Stimulated activated CD8-positive, alpha-beta memory T cell treated with anti-CD3 and anti-CD28 coated beads, Interleukin-4, amount 100 ng/mL, for 24 hours (primary cell): ENCODE measurements around the gene CKAP2L.

ENCODE experiments used
- DNase-seq: peaks from one replicate; pipeline ENCODE4 v3.0.0-alpha.2; 2020; ENCODE audit warnings: low read depth

CKAP2L gene

GRCh38 chr2:112764071-112765044 is at the start of gene CKAP2L:
CKAP2L (minus strand) TSS chr2:112764609; CDS start chr2:112764598, 11 bp downstream.
- peak; percentile 93 for DNase-seq

DNA sequence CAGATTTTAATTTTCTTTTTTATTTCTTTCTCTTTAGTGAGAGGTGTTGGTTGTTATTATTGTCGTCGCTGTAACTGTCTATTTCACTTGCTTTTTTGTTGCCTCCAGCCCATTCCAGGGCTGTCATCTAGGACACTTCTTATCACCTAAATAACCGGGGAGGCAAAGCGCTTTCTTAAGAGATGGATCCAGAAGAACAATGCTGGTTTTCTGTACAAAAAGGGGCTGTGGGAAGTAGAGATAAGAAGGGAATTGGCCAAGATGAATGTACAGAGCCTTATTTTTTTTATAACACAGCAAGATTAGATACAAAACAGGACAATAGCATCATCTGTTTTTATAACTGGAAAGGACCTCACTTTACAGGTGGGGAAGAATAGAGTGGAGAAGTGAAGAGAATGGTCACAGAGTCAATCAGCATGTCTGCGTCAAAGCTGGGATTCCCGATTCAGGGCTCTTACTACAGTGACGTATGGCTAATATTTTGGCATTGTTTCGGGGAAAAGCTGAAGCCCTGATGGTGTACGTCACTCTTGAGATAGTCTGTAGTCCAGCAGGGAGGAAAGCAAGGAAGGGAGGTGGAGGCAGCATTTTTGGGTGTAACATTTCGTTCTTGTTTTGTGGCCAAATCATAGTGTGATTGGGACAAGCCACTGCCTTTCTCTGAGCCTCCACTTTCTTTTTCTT is 49.0 kb upstream of the CKAP2L start:
- no peak for DNase-seq

GRCh38 chr2:112812318-112813267 is 48.2 kb upstream of the CKAP2L start:
- no peak for DNase-seq

GRCh38 chr2:112811841-112812306 is 47.5 kb upstream of the CKAP2L start:
- no peak for DNase-seq

DNA sequence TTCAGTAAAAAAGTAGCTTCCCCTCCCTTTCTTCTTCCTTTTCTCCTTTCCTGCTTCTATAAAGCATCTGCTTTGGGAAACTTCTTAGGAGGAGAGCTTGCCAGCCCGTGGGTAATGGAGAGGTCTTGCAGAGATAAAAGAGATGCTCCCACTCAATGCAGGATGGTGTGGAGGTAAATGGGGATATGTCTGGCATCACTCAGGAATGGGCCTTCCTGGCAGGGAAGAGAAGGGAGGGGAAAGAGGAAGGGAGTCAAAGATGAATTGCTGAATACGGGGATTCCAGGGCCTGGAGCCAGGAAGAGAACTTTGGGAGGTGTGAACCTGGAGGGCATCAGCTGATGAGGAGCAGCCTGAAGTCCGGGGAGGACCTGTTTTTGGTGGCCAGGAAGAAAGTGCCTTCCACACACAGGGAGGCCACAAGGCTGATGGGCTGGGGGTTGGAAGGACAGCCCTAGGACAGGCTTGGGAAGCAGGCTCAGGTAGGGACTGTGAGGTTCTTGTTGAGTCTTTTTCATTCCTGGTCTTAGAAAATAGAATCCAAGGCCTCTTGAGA is 46.9 kb upstream of the CKAP2L start:
- no peak for DNase-seq

DNA sequence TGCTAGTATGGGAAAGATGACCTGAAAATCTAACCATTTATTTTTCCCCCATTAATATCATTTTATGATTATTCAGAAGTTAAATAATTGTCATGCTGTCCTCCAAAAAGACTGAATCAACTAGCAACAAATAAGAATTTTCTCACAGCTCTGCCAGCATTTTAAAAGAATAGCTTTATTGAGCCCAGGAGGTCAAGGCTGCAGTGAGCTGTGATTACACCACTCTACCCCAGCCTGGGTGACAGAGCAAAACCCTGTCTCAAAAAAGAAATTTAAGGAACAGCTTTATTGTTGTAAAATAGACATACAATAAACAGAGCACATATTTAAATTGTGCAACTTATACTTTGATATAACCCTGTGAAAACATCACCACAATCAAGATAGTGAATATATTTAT is 44.7 kb upstream of the CKAP2L start:
- no peak for DNase-seq

- no peak for DNase-seq
Measured at GRCh38 chr2:112807233-112807807, 42.9 kb upstream of the CKAP2L start.

DNA sequence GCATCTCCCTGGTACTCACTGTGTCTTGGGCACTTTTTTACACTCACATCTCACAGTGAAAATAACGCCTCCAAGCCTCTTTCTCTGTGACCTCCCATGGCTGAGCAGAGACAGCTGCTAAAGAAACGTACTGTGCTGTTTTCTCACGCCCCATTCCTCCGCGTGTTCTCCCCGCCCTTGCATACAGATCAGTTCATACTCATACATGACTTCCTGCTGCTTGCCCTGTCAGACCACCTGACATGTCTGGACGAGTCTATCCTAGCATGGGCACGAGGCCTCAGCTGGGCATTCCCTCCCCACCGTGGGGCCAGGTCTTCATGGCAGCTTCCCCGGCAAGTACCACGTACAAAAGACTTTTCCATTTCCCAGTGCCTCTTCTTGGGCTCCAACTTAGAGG is 41.1 kb upstream of the CKAP2L start:
- DNase-seq: no peak

GRCh38 chr2:112803691-112804521 is 39.5 kb upstream of the CKAP2L start:
- DNase-seq: no peak

- DNase-seq: no peak
Measured at GRCh38 chr2:112800881-112801583, 36.6 kb upstream of the CKAP2L start.

GRCh38 chr2:112798979-112799975 is 34.9 kb upstream of the CKAP2L start:
- DNase-seq: no peak

- no peak for DNase-seq
Measured at GRCh38 chr2:112796486-112796885, 32.1 kb upstream of the CKAP2L start.

GRCh38 chr2:112795774-112796173 is 31.4 kb upstream of the CKAP2L start:
- DNase-seq: no peak

DNA sequence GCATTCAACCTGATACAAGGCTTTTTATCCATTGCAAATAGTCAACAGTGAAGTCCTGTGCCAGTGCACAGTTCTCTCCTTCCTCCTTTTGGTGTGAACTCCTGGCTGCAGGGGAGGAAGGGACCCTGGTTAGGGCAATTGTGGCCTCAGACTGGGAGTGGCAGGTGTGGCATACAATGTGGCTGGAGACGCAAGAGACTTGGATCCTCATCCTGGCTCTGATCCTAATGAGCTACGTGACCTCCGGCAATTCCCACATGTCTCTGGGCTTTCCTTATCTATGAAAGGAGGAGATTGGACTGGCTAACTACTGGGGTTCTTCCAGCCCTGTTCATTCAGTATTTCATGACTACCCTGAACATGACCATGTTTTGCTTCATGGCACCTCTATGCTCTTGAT is 30.4 kb upstream of the CKAP2L start:
- DNase-seq: no peak

DNA sequence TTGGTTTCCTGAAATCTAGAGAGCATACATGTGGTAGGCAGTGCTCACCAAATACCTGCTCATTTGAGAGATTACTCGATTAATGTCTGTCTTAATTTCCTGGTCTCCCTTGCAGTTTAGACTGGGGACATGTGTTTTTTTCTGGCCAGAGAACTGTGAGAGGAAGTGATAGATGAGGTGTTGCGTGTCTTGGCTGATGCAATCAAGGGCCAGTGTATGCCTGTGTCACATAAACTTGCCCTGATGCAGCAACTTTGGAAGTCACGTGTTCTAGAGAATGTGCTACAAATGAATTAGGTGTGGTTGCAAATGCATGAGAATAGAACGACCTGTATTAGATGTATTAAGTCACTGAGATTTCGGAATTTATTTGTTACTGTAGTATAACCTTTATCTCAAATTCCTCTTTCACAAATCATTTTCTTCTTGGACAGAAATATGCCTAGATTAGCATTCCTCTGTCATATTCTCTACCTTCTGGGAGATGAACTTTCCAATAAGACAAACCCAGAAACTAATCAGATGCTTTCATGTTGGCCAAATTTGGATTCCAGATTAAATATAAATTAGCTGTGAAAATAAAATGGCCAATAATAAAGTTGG is 29.8 kb upstream of the CKAP2L start:
- DNase-seq: no peak

DNA sequence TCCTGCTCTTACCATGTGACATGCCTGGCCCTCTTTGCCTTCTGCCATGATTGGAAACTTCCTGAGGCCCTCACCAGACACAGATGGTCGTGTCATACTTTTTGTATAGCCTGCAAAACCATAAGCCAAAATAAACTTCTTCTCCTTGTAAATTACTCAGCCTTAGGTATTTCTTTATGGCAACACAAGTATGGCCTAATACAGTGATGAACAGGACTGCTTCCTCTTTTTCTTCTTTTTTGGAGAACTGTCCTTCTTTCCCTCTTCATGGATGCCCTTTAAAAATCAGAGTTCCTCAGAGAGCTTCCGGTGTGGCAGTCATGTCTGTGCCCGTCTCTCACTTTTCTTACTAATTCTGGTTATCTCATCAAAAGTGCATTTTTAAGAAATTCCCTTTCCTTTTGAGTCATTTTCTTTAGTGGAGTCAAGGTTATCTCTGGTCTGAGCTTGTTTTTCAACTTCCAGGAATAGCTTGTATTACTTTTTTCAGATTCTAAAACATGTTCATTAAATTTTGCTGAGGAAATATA is 29.1 kb upstream of the CKAP2L start:
- DNase-seq: no peak

GRCh38 chr2:112792419-112792818 is 28.0 kb upstream of the CKAP2L start:
- no peak for DNase-seq
